B cell (primary cell): ENCODE results near the gene SMIM20. TPM values are rescaled to one million over a fixed set of nuclear protein-coding genes. Genes with fewer than 3 reads are reported as not detected.

Experiments used
- ATAC-seq: fragments of 200-7000 bp; cut with Tn5 transposase; one replicate; pipeline ENCODE4 v1.10.0; 2021; ENCODE audit warnings: low read depth, mild to moderate bottlenecking, moderate number of reproducible peaks, moderate library complexity
- CTCF ChIA-PET: fragments of 350-600 bp; sonication (Branson Sonifier 250); formaldehyde crosslinking; loops from one replicate; lab custom pipeline; 2021; ENCODE audit warnings: antibody characterized with exemption, inconsistent platforms; lab: Charles Lee
- POLR2A ChIA-PET: fragments of 350-600 bp; sonication (Branson Sonifier 250); formaldehyde crosslinking; loops from one replicate; lab custom pipeline; 2021; ENCODE audit warnings: antibody characterized with exemption; lab: Charles Lee
- DNase-seq: peaks from one replicate; pipeline ENCODE4 v3.0.0; 2013
- H2AFZ ChIP-seq: 2 replicates; pipeline ENCODE4 v1.6.1; 2012; ENCODE audit warnings: mild to moderate bottlenecking, low read depth, low read length; ENCODE audit not compliant: insufficient read depth, poor library complexity, severe bottlenecking
- H3K27ac ChIP-seq, 2 donors: 1 replicate in 1 of 2; 2 replicates in 1 of 2; pipeline ENCODE4 v1.5.1; 2012 to 2013; ENCODE audit warnings: low read length in 2 of 2, mild to moderate bottlenecking in 2 of 2, moderate library complexity in 1 of 2
- H3K27me3 ChIP-seq, 4 experiments: fragments of 200-600 bp in 1 of 4; sonication (generic) in 1 of 4; replicated peaks in 1 of 4; 1 replicate in 2 of 4; 2 replicates in 2 of 4; pipeline versions ENCODE4 v1.6.1 to v1.7.0; 2013 to 2016; ENCODE audit warnings: low read length in 3 of 4, mild to moderate bottlenecking in 2 of 4, mixed read lengths in 1 of 4, moderate library complexity in 1 of 4; ENCODE audit not compliant: insufficient read depth in 4 of 4, control insufficient read depth in 3 of 4; ENCODE audit errors: control extremely low read depth in 1 of 4
- H3K36me3 ChIP-seq, 2 experiments: replicated peaks in 1 of 2; 1 replicate in 1 of 2; 2 replicates in 1 of 2; pipeline versions ENCODE4 v1.6.1 to v1.7.1; 2013; ENCODE audit warnings: low read length in 1 of 2; ENCODE audit not compliant: insufficient read depth in 2 of 2, control insufficient read depth in 1 of 2; ENCODE audit errors: control extremely low read depth in 1 of 2, extremely low read depth in 1 of 2
- H3K4me1 ChIP-seq, 2 donors: fragments of 200-600 bp in 1 of 2; sonication (generic) in 1 of 2; 1 replicate in 1 of 2; 2 replicates in 1 of 2; pipeline versions ENCODE4 v1.5.1 to v1.6.1; 2013 to 2017; ENCODE audit warnings: low read length in 2 of 2; ENCODE audit not compliant: control insufficient read depth in 2 of 2, insufficient read depth in 2 of 2
- H3K4me2 ChIP-seq: replicated peaks from 2 replicates; pipeline ENCODE3; 2012; ENCODE audit warnings: mild to moderate bottlenecking, low read depth, low read length; ENCODE audit not compliant: poor library complexity, severe bottlenecking
- H3K4me3 ChIP-seq, 5 experiments: fragments of 200-600 bp in 1 of 5; sonication (generic) in 1 of 5; 1 replicate in 3 of 5; 2 replicates in 2 of 5; pipeline versions ENCODE4 v1.5.1 to v1.7.0; 2011 to 2016; ENCODE audit warnings: low read length in 4 of 5, mild to moderate bottlenecking in 4 of 5, low read depth in 2 of 5, control low read depth in 1 of 5, moderate library complexity in 1 of 5; ENCODE audit not compliant: insufficient read depth in 1 of 5; ENCODE audit errors: control extremely low read depth in 1 of 5, extremely low read depth in 1 of 5
- H3K79me2 ChIP-seq: fragments of 200-600 bp; sonication (generic); one replicate; pipeline ENCODE4 v1.6.0; 2016; ENCODE audit warnings: low read length; ENCODE audit not compliant: control insufficient read depth, insufficient read depth
- H3K9ac ChIP-seq: fragments of 200-600 bp; sonication (generic); 2 replicates; pipeline ENCODE4 v1.6.1; 2017; ENCODE audit warnings: mild to moderate bottlenecking, low read length, moderate library complexity
- H3K9me3 ChIP-seq, 3 donors: one replicate each; pipeline versions ENCODE4 v1.6.1 to v1.7.1; 2013; ENCODE audit warnings: low read length in 2 of 3; ENCODE audit not compliant: control insufficient read depth in 2 of 3, insufficient read depth in 1 of 3; ENCODE audit errors: control extremely low read depth in 1 of 3
- H4K20me1 ChIP-seq: 2 replicates; pipeline ENCODE4 v1.6.0; 2012; ENCODE audit warnings: mild to moderate bottlenecking, low read length; ENCODE audit not compliant: insufficient read depth, control insufficient read depth, poor library complexity, severe bottlenecking
- H3K27ac Mint-ChIP-seq: one replicate; pipeline ENCODE4 v1.8.0; 2021; ENCODE audit warnings: mixed read lengths
- H3K27me3 Mint-ChIP-seq: one replicate; pipeline ENCODE4 v1.8.0; 2021; ENCODE audit warnings: mixed read lengths
- H3K4me1 Mint-ChIP-seq: one replicate; pipeline ENCODE4 v1.8.0; 2021; ENCODE audit warnings: mixed read lengths
- H3K4me3 Mint-ChIP-seq: one replicate; pipeline ENCODE4 v1.8.0; 2021; ENCODE audit warnings: mixed read lengths
- H3K9me3 Mint-ChIP-seq: one replicate; pipeline ENCODE4 v1.8.0; 2022; ENCODE audit warnings: mixed read lengths; ENCODE audit not compliant: insufficient read depth
- CTCF ChIP-seq: fragments of 200-600 bp; IDR thresholded peaks from one replicate; pipeline ENCODE4 v1.8.0; 2022; ENCODE audit warnings: antibody characterized with exemption, mild to moderate bottlenecking
- EZH2 ChIP-seq: IDR thresholded peaks from 2 replicates; pipeline ENCODE4 v1.6.1; 2012; ENCODE audit warnings: borderline replicate concordance, low read depth, mild to moderate bottlenecking, moderate library complexity, low read length; ENCODE audit not compliant: insufficient read depth, poor library complexity, severe bottlenecking
- WGBS: methylation state at CpG from one replicate; pipeline ENCODE4 v1.1.5; 2013; ENCODE audit warnings: missing lambda C conversion rate; ENCODE audit not compliant: insufficient coverage; 5-methylcytosine and 5-hydroxymethylcytosine counted together
- intact Hi-C: fragments of 100-400 bp; cut with micrococcal nuclease; formaldehyde crosslinking; loops from one replicate; pipeline ENCODE4 v1.10.0; 2022
- polyA plus RNA-seq: library from polyadenylated mRNA; depleted of rRNA; stranded (reverse); fragments of >200 nt; gene quantifications from 2 replicates; pipeline ENCODE4 v1.2.3, GENCODE V29; 2012
- total RNA-seq, 2 donors: library from RNA; stranded (reverse); fragments of 120-200 nt in 1 of 2; gene quantifications; 1 replicate in 1 of 2; 2 replicates in 1 of 2; pipeline versions ENCODE4 v1.2.3 to v1.2.4, GENCODE V29; 2013 to 2022

Gene SMIM20
- total and polyA plus RNA-seq, 2 donors (not counting 1 experiment from before 2014, with no cell fraction given): 12.6 to 20.2 TPM

GRCh38 chr4:25896776-25897539 lies 17.1 kb upstream of the SMIM20 start:
- ChIA-PET CTCF (interaction anchor here (1.6 kb wide), 1 partner anchor 17 kb away, joined by 4 read pairs; the partner anchor contains the start of gene SMIM20), POLR2A (interaction anchor here (1.2 kb wide), 1 partner anchor 8 kb away, joined by 3 read pairs; no protein-coding TSS in a partner anchor)
- no peak overlapping the region for H3K27ac ChIP-seq
- intact Hi-C loops: no loop called here
- no peaks in the 10 kb centered on the region for H3K36me3 ChIP-seq
- DNase-seq (no peak), ATAC-seq (no peak)
- Mint-ChIP-seq H3K9me3 (no peaks in the 10 kb centered on the region), H3K27ac (no peak overlapping the region), H3K4me1 (peaks cover 10% of the 10 kb centered on the region), H3K27me3 (no peaks in the 10 kb centered on the region), H3K4me3 (no peak overlapping the region)
- no peaks in the 10 kb centered on the region for H4K20me1 ChIP-seq
- H3K27me3 ChIP-seq: no peaks in the 10 kb centered on the region
- H3K9me3 ChIP-seq: no peaks in the 10 kb centered on the region
- TF ChIP-seq EZH2 (no peak), CTCF (no peak)
- no peaks in the 10 kb centered on the region for H3K4me1 ChIP-seq
- no peak overlapping the region for H3K4me2 ChIP-seq
- WGBS: 94% methylated on average over 4 of the region's 5 CpGs
- H2AFZ ChIP-seq: no peak overlapping the region
- H3K4me3 ChIP-seq: no peak overlapping the region
- peaks cover 3% of the 10 kb centered on the region for H3K79me2 ChIP-seq
- no peak overlapping the region for H3K9ac ChIP-seq

- peaks cover 3% of the 10 kb centered on the region for H3K79me2 ChIP-seq
- H3K9me3 Mint-ChIP-seq: no peaks in the 10 kb centered on the region
- no peaks in the 10 kb centered on the region for H3K27me3 Mint-ChIP-seq
- H3K9ac ChIP-seq: no peak overlapping the region
- no peak overlapping the region for H3K4me3 ChIP-seq
- ATAC-seq (no peak), DNase-seq (no peak)
- H3K9me3 ChIP-seq: no peaks in the 10 kb centered on the region
- intact Hi-C loops: no loop called here
- no peak overlapping the region for H2AFZ ChIP-seq
- ChIA-PET POLR2A (interaction anchor here (0.7 kb wide), 1 partner anchor 22 kb away, joined by 3 read pairs; no protein-coding TSS in a partner anchor), CTCF (no interaction called here)
- H3K4me1 Mint-ChIP-seq: peaks cover 40% of the 10 kb centered on the region
- H4K20me1 ChIP-seq: no peaks in the 10 kb centered on the region
- WGBS: no CpG with 5 or more reads among the region's 1 CpG
- H3K27ac Mint-ChIP-seq: no peak overlapping the region
- H3K4me3 Mint-ChIP-seq: no peak overlapping the region
- no peaks in the 10 kb centered on the region for H3K36me3 ChIP-seq
- no peak overlapping the region for H3K27ac ChIP-seq
- no peak for TF ChIP-seq CTCF
- TF ChIP-seq EZH2: no peak
- H3K4me2 ChIP-seq: no peak overlapping the region
- peaks cover 19 to 22% of the 10 kb centered on the region in 2 donors for H3K4me1 ChIP-seq
- H3K27me3 ChIP-seq: no peaks in the 10 kb centered on the region
Measured at GRCh38 chr4:25900310-25900709, 13.7 kb upstream of the SMIM20 start.
